NCI-H146 treated with DMSO at 0.1 percent for 48 hours (cell line): ENCODE data around the gene MEIS1.

Experiments
- DNase-seq: peaks from one replicate; lab custom pipeline; 2025; ENCODE audit not compliant: unreplicated experiment; lab: John Stamatoyannopoulos, UW

MEIS1 gene

GRCh38 chr2:66579186-66580126 is 144.5 kb downstream of the MEIS1 start:
- DNase-seq, result no peak

- DNase-seq, result no peak
Measured at GRCh38 chr2:66580166-66581049, 145.5 kb downstream of the MEIS1 start.

GRCh38 chr2:66581339-66582103 is 146.6 kb downstream of the MEIS1 start:
- no peak for DNase-seq

GRCh38 chr2:66582104-66582986 is 147.4 kb downstream of the MEIS1 start:
- DNase-seq, result no peak

GRCh38 chr2:66582987-66583880 is 148.3 kb downstream of the MEIS1 start:
- no peak for DNase-seq

GRCh38 chr2:66583881-66584280 is 149.0 kb downstream of the MEIS1 start:
- no peak for DNase-seq

GRCh38 chr2:66585587-66585986 is 150.7 kb downstream of the MEIS1 start:
- DNase-seq, result peak; percentile 90

- DNase-seq, result peak; percentile 22
Measured at GRCh38 chr2:66587216-66587615, 152.3 kb downstream of the MEIS1 start.

GRCh38 chr2:66594001-66594400 is 159.1 kb downstream of the MEIS1 start:
- no peak for DNase-seq

- DNase-seq, result no peak
Measured at GRCh38 chr2:66595556-66595955, 160.6 kb downstream of the MEIS1 start.

- DNase-seq, result no peak
Measured at GRCh38 chr2:66596256-66596655, 161.3 kb downstream of the MEIS1 start.

GRCh38 chr2:66601624-66602023 is 166.7 kb downstream of the MEIS1 start:
- no peak for DNase-seq

GRCh38 chr2:66602341-66602740 is 167.4 kb downstream of the MEIS1 start:
- no peak for DNase-seq

GRCh38 chr2:66604326-66604725 is 169.4 kb downstream of the MEIS1 start:
- no peak for DNase-seq

- DNase-seq, result no peak
Measured at GRCh38 chr2:66604976-66605375, 170.1 kb downstream of the MEIS1 start.

- no peak for DNase-seq
Measured at GRCh38 chr2:66607152-66607551, 172.2 kb downstream of the MEIS1 start.
